Measurements from ENCODE around the gene PCGF1.

Gene PCGF1

GRCh38 chr2:74537140-74537539 lies 29.6 kb upstream of the PCGF1 start:
- DNase-seq (ENCODE audit: low read depth in 2 of 2) = no peak

GRCh38 chr2:74536166-74536950 lies 28.9 kb upstream of the PCGF1 start:
- no peak for DNase-seq (ENCODE audit: low read depth in 2 of 2)

DNA sequence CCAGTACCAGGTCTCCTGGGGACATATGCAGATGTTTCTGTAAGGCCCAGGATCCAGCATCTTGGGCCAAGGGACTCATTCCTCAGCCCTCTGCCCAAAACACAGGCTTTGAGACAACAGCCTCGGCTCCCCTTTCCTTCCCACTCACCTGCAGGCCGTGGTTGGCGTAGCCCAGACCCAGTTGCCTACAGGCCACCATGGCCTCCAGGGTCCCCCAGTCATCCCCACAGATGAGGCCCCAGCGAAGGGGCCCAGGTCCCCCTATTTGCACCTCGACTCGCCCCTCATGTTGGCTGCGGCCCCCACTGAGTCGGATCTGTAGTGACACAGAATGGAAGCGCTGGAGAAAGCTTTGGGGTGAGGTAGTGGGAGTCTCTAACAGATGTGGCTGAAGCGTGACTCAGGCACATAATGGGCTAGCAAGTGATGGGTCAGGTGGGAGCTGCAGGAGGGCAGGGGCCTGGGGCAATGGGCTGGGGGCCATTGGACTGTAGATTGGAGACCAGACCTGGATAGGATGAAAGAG lies 28.0 kb upstream of the PCGF1 start:
- no peak for DNase-seq (ENCODE audit: low read depth in 2 of 2)

GRCh38 chr2:74534411-74534810 lies 26.9 kb upstream of the PCGF1 start:
- no peak for DNase-seq (ENCODE audit: low read depth in 2 of 2)

DNA sequence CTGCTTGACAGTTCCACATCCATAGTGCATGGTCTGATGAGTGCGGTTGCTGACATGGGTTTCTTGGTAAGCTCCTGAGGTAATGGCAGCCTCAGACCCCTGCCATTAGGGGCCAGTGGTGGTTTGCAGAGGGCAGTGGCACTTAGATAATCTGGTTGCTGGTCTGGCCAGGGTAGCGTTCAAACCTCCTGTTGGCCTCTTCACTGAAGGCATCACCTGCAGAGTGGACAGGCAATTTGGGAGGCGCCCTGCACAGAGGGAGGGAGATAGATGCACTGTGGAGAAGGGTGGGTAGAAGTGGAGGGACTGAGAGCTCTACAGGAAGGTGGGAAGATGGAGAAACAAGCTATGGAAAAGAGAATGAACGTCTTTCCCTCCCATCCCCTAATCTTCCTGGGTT lies 26.0 kb upstream of the PCGF1 start:
- no peak for DNase-seq (ENCODE audit: low read depth in 2 of 2)

DNA sequence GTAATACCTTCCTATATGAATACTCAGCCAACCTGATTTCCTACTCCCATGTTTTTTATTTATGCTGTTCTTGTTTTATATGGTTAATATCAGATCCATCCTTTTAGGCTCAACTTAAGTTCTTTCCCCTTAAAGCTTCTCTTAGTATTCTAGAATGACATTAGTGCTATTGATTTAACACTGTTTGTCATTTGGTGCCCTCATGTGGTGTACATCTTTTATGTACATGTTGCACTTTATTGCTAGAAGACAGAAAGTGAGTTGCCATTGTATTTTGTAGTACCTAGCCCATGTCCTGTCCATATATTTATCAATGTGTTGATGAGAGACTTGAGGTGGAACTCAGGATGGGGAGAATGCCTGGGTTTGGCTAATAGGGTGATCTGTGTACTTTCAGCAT lies 24.7 kb upstream of the PCGF1 start:
- DNase-seq (ENCODE audit: low read depth in 2 of 2) = no peak

DNA sequence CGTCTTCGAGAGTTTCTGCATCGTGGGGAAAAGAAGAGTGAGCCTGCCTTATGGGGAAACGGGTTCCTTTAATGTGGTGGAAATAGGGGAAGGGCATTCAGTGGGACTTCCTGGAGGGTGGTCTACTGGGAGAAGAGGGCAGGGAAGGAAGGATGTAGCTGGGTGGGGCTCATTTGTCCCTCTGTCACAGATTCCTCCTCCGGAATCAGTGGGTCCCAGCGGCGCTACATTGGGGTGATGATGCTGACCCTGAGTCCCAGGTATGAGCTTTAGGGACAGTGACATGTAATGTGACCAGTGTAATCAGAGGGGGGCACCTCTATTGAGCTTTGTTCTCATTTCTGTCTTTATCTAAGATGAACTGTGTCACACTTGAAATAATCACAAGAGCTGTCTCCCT lies 24.2 kb upstream of the PCGF1 start:
- no peak for DNase-seq (ENCODE audit: low read depth in 2 of 2)

DNA sequence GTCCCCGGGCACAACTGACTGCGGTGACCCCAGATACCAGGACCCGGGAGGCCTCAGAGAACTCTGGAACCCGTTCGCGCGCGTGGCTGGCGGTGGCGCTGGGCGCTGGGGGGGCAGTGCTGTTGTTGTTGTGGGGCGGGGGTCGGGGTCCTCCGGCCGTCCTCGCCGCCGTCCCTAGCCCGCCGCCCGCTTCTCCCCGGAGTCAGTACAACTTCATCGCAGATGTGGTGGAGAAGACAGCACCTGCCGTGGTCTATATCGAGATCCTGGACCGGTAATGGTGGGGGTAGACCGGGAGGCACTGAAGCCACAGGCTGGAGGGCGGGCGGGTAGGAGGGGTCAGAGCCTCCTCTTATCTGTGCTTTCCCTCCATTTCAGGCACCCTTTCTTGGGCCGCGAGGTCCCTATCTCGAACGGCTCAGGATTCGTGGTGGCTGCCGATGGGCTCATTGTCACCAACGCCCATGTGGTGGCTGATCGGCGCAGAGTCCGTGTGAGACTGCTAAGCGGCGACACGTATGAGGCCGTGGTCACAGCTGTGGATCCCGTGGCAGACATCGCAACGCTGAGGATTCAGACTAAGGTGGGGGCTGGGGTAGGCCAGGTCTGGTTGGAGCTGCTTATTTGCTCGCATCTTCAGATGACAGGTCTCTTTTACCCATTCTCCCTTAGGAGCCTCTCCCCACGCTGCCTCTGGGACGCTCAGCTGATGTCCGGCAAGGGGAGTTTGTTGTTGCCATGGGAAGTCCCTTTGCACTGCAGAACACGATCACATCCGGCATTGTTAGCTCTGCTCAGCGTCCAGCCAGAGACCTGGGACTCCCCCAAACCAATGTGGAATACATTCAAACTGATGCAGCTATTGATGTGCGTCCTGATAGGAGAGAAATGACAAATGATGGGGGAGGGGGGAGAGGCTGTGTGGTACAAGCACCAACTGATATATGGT lies 23.0 kb upstream of the PCGF1 start:
- no peak for DNase-seq (ENCODE audit: low read depth in 2 of 2)

DNA sequence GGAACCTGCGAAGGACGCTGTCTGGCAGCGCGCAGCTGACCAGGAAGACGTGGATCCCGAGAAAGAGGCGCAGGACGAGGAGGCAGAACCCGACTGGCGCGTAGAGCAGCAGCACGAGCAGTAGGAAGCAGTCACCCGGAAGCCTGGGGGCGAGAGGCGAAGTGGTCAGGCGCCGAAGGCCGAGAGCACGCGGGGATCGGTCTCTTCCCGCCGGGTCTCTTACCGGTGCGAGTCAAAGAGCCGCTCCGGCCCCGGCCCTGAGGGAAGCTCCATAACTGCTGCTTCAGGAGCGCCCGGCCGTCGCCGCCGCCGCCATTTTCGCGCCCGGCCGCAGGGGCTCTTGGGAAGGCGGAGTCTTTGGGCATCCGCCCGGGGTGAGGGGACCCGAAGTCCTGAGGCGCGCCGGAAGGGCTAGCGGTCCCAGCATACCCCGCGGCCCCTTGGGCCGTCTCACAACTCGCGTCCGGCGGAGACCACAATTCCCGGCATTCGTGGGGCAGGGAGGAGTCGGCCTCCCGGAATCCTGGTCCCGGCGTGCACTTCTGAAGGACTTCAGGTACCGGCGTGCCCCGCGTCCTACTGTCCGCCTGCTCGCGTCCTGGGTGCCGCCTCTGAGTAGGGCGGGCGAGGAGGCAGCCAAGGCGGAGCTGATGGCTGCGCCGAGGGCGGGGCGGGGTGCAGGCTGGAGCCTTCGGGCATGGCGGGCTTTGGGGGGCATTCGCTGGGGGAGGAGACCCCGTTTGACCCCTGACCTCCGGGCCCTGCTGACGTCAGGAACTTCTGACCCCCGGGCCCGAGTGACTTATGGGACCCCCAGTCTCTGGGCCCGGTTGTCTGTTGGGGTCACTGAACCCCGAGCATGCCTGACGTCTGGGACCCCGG lies 22.1 kb upstream of the PCGF1 start, which contains the start of the genes AUP1 and HTRA2:
TSS of gene AUP1 (minus strand) at position 350 of the 882 bp plus-strand sequence. CDS start at position 273, 77 bp downstream.
TSS of gene HTRA2 (plus strand) at position 577 of the 882 bp plus-strand sequence. CDS start at position 651, 74 bp downstream.
- DNase-seq (ENCODE audit: low read depth in 2 of 2) = peak; percentile 91 to 93

GRCh38 chr2:74528600-74529356 lies 21.3 kb upstream of the PCGF1 start:
- no peak for DNase-seq (ENCODE audit: low read depth in 2 of 2)

DNA sequence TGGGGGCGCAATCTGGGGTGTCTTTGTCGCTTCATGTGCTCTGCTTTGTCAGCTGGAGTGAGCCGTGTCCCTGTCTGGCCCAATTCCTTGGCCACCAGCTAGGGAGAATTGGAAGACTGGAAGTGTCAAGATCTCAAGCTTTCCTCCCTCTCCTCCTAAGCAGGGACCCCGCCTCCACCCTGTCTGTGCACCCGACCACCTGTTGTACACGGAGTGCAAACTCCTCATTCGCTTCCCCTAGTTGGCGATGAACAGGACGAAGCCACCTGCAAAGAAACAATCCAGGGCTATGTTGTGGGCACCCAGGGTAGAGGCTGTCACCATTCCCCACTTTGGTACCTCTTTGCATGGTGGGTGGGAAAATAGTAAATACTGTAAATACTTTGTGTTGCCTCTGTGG lies 20.2 kb upstream of the PCGF1 start:
- DNase-seq (ENCODE audit: low read depth in 2 of 2) = no peak

DNA sequence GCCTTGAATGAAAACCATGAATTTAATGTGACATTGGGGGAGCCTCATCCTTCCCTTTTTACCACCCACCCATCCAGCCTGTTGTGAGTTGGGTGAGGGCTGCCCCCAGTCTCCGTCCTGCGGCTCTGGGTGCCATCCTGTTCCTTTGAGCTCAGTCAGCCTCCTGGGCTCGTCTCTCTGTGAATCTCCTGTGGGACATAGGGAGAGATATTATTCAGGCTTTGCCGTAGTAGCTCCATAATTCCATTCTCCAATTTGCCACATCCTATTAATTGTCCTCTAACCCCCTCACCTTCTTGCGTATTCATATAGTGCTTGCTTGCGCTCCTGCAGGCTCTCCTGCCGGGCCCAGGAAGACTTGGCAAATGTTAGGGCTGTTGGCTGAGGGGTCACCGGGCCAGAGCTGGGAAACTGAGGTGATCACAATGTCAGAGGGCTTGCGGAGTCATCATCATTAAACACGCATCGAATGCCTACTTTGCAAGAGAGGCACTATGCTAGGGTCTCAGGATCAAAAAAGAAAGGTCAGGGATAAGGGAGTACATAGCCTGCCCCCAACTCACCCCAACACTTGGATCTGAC lies 19.2 kb upstream of the PCGF1 start:
- DNase-seq (ENCODE audit: low read depth in 2 of 2) = no peak

DNA sequence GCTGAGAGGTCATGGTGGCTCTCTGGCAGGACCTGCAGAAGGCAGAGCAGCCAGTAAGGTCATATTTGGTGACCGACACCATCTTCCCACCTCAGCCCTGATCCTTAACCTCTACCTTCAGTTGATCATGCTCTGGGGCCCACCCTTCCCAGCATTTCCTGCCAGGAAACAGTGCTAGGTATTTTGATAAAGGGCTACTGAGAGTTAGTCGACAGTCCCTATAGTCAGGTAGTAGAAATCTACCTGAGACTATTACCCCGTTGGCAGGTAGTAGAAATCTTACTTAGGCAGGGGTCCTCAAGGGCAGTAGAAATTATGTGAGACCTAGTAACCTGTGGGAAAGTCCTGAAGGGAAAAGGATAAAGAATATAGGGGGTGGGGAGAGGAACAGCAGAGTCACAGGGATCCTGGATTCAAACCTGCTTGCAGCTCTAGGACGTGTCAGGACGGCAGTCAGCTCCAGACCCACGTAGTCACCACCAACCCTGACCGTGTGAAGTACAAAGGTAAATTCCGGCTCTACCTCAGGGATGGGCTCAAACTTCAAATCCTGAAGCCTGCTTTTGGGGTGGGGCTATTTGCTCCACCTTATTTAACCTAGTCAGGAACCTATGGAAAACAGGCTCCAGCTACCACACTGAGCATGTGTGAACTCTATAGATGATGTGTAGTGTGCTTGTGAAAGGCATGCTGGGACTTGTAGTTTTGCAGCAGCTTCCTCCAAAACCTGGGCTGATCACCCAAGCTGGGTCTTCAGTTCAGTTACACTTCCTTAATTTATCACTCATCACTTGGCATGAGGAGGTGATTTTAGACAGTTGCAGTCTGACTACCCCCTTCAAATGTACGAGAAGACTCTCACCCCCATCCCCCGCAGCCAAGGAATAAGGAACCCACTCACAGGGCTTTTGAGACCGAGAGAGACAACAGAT lies 18.5 kb upstream of the PCGF1 start, which contains the start of gene DQX1:
TSS of gene DQX1 (minus strand) at position 515 of the 932 bp plus-strand sequence. CDS start at position 13, 502 bp downstream.
- no peak for DNase-seq (ENCODE audit: low read depth in 2 of 2)

DNA sequence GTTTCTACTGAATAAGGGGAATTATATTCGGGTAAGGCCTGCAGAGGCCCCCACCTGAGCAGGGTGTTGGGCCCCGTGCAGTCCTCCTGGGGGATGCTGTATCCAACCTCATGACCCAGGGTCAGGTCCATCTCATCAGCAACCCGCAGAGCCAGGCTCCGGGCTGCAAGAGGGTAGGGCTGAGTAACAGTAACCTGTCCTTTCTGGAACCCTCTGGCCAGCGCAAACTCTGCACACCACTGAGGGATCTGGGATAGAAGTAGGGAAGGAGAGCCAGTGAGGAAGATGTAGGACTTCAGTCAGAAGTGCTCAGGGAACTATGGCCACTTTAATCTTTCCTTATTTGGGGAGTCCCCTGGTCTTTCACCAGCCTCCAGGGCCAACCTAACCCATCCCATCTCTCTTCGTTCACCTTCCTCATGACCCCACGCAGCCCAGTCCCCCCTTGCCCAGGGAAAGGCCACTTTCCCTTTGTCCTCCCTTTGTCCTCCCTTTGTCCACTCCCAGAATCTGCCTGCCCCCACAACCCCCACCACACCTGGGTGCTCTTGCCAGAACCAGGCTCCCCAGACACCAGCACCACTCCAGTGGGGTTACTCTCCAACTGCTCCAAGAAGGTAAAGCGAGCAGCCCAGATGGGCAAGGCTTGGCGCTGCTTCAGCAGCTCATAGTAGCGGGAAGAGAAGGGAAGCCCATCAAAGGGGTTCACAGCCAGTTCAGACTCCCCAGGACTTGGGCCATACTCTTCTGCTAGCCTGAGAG lies 17.6 kb upstream of the PCGF1 start:
- no peak for DNase-seq (ENCODE audit: low read depth in 2 of 2)

- DNase-seq (ENCODE audit: low read depth in 2 of 2) = no peak
These were observed 16.5 kb upstream of the PCGF1 start for GRCh38 chr2:74524005-74524404.

DNA sequence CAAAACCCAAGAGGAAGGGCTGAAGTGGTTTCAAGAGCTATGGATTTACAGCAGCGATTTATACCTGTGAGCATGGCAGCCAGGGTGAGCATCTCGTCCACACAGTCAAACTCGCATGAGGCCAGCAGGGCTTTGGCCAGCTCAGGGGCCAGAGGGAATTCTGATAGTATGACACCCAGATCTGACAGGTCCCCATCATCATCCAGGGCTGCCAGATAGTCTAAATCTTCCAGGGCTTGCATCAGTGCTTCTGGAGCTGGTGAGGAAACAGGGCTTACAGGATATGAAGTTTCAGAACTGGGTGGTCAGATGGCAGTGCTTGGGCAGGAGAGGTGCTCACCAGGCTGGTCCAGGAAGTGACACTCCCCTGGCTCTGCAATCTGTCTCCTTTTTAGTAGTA lies 15.0 kb upstream of the PCGF1 start:
- DNase-seq (ENCODE audit: low read depth in 2 of 2) = no peak

GRCh38 chr2:74516650-74517049 lies 9.2 kb upstream of the PCGF1 start:
- no peak for DNase-seq (ENCODE audit: low read depth in 2 of 2)

DNA sequence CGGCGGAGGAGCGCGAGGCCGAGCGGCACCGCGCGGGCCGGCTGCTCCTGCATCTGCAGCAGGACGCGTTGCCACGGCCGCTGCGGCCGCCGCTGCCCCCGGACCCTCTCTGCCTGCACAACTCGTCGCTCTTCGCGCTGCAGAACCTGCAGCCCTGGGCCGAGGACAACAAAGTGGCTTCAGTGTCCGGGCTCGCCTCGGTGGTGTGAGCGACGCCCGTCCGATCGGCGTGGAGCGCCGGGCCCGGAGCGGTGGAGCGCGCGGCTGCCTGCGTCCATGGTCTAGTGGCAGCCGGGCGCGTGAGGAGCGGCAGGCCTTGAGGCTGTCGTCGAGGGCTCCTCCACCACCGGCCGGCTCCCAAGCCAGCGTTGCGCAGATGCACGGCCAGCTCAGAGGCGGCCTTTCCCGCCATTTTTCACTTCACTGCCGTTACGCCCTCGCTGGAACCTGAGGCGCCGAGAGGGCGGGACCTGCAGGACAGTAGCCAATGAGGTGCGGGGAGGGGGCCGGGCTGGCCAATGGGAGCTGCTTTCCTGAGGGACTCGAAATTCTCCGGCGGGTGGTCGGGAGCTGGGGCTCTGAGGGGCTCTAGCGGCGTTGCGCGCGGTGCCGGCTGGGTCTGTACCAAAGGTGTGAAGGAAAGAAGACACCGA lies 8.6 kb upstream of the PCGF1 start:
- peak; percentile 46 to 70 for DNase-seq (ENCODE audit: low read depth in 2 of 2)

Measured in stimulated activated CD8-positive, alpha-beta memory T cell treated with anti-CD3 and anti-CD28 coated beads, Interleukin-2, amount 100 ng/mL, for 48 hours (primary cell).